ENCODE data around the gene PEX5L. TPM values are rescaled to one million over a fixed set of nuclear protein-coding genes. Genes with fewer than 3 reads are reported as not detected.

The PEX5L gene
- total RNA-seq, 2 donors from 2014 or later = 1.1 to 1.5 TPM

DNA sequence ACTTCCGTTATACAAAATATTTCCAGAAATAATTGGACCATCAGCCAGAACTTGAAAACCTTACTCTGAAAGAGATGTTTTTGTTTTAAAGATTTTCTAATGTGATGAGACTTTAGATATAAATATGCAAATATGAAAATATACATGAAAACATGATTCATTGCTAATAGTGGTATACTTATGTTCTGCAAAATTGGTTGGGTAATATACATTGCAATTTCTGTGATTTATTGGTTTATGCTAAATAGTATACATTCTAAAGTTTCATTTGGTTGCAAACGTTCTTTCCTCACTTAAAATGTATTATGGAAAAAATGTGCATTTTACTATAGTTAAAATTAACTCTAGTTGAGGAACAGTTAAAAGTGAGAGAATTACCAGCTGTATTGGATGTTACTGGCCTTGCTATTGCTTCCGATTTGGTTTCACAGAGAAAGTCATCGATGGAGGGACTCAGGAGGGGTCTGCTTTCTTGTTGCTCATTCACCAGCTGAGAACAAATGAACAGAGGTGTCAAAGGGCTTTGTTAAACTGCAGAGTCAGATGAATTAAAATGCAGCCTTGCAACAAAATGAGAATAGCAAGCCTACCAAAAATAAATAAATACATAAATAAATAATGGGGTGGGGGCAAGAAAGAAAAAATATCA lies 149.3 kb downstream of the PEX5L start:
- Mint-ChIP-seq H3K4me1 (ENCODE audit: low read depth in 2 of 2) (no peaks in the 10 kb centered on the region), H3K27ac (no peak overlapping the region), H3K36me3 (no peaks in the 10 kb centered on the region), H3K9me3 (no peaks in the 10 kb centered on the region), H3K27me3 (peaks cover 0 to 3% of the 10 kb centered on the region in 2 donors), H3K4me3 (no peak overlapping the region)
- DNase-seq (ENCODE audit: low spot score) (no peak), ATAC-seq (no peak)

DNA sequence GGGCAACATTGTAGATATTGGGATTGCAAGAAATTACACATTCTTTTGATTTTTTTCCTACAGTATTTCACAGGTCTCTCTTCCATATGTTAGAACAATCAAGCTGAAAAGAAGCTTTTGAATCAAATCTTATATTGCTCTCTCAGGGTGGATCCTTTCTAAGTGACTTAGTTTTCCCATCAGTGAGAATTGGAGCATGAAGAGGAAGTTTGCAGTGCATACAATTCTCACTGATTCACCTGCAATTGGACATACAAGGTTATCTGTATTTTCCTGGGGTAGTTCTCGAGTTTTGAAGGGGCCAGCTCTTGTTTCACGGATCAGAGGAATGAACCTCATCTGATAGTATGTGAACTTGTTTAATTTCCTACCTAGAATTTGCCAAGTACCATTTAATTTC lies 150.8 kb downstream of the PEX5L start:
- Mint-ChIP-seq H3K9me3 (no peaks in the 10 kb centered on the region), H3K4me1 (ENCODE audit: low read depth in 2 of 2) (no peaks in the 10 kb centered on the region), H3K36me3 (no peaks in the 10 kb centered on the region), H3K27me3 (peaks cover 5% of the 10 kb centered on the region in 2 donors), H3K27ac (no peak overlapping the region), H3K4me3 (no peak overlapping the region)
- no peak for DNase-seq (ENCODE audit: low spot score)
- no peak for ATAC-seq

DNA sequence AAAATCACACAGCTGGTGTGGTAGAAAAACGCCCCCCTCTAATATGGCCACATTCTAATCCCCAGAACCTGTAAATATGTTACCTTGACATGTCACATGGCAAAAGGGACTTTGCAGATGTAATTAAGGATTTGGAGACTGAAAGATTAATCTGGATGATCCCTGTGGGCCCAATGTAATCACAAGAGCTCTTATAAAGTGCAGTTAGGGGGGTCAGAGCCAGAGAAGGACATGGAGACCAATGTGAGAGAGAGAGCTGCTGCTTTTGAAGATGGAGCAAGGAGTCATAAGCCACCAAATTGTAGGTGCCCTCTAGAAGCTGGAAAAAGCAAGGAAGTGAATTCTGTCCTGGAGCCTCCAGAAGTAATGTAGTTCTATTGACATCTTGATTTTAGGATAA lies 152.6 kb downstream of the PEX5L start:
- no peak for ATAC-seq
- no peak overlapping the region for H3K27ac Mint-ChIP-seq
- DNase-seq (ENCODE audit: low spot score) = no peak
- H3K36me3 Mint-ChIP-seq = no peaks in the 10 kb centered on the region
- H3K27me3 Mint-ChIP-seq = peaks cover 5 to 8% of the 10 kb centered on the region in 2 donors
- no peak overlapping the region for H3K4me3 Mint-ChIP-seq
- no peaks in the 10 kb centered on the region for H3K9me3 Mint-ChIP-seq
- no peaks in the 10 kb centered on the region for H3K4me1 Mint-ChIP-seq (ENCODE audit: low read depth in 2 of 2)

DNA sequence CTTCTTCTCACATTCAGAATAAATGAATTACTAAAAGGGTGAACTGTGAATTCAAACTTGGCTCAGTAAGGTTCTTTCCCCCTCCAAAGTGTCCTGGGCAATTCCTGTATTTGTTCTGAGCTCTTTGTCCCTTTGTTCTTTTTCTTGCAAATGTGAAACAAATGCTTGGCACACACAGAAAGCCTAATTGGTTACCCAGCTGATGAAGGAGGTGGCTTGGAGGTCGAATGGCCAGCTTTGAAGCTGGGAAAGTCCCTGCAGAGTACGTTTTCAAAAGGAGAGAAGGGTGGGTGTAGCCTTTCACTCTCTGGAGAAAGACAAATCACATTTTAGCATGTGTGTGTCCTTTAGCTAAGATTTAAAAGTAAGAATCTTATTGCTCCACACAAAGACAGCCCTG lies 154.4 kb downstream of the PEX5L start:
- H3K9me3 Mint-ChIP-seq = no peaks in the 10 kb centered on the region
- H3K36me3 Mint-ChIP-seq = no peaks in the 10 kb centered on the region
- DNase-seq (ENCODE audit: low spot score) = no peak
- no peak overlapping the region for H3K27ac Mint-ChIP-seq
- H3K27me3 Mint-ChIP-seq = peaks cover 13 to 22% of the 10 kb centered on the region in 2 donors
- no peak overlapping the region for H3K4me3 Mint-ChIP-seq
- no peaks in the 10 kb centered on the region for H3K4me1 Mint-ChIP-seq (ENCODE audit: low read depth in 2 of 2)
- ATAC-seq = no peak

- ATAC-seq = no peak
- Mint-ChIP-seq H3K36me3 (no peaks in the 10 kb centered on the region), H3K4me1 (ENCODE audit: low read depth in 2 of 2) (no peaks in the 10 kb centered on the region), H3K9me3 (no peaks in the 10 kb centered on the region), H3K27me3 (peaks cover 13 to 22% of the 10 kb centered on the region in 2 donors), H3K27ac (no peak overlapping the region), H3K4me3 (no peak overlapping the region)
- no peak for DNase-seq (ENCODE audit: low spot score)
Measured at GRCh38 chr3:179881791-179882190, 154.9 kb downstream of the PEX5L start.

DNA sequence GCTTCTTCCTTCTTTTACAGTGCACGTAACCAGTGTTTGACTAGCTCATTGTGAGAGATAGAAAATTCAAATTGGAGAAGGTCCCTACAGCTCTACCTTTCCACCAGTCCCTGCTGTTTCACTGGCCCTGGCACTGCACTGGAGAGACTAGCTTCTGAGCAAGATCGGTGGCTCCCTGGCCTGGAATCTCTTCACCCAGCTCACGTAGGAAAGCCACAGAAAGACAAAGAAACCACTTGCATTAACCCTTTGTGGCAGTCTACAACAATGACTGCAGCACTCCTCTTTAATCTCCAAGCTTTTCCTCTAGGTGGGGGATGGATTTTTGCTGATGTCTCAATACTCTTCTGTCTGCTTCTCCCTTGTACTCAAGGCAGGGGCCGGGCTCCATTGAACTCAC lies 155.9 kb downstream of the PEX5L start:
- no peak for ATAC-seq
- peaks cover 13 to 22% of the 10 kb centered on the region in 2 donors for H3K27me3 Mint-ChIP-seq
- no peaks in the 10 kb centered on the region for H3K36me3 Mint-ChIP-seq

DNA sequence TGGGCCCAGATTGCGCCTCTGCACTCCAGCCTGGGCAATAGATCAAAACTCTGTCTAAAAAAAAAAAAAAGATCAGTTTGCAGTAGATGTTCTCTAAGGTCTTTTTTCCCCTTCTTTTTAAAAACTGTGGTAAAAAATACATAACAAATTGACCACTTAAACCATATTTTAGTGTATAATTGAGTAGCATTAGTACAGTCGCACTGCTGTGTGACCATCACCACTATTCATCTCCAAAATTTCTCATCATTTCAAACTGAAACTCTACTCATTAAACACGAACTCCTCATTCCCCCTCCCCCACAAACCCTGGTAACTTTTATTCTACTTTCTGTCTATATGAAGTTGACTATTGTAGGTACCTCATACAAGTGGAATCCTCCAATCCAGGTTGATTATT lies 160.3 kb downstream of the PEX5L start:
- DNase-seq (ENCODE audit: low spot score) (no peak), ATAC-seq (no peak)
- Mint-ChIP-seq H3K27me3 (peaks cover 15 to 26% of the 10 kb centered on the region in 2 donors), H3K36me3 (no peaks in the 10 kb centered on the region), H3K4me3 (no peak overlapping the region), H3K27ac (no peak overlapping the region), H3K9me3 (no peaks in the 10 kb centered on the region), H3K4me1 (ENCODE audit: low read depth in 2 of 2) (no peaks in the 10 kb centered on the region)

More for the DNA sequence above, 155.9 kb downstream of the PEX5L start:
- H3K9me3 Mint-ChIP-seq = no peaks in the 10 kb centered on the region
- no peak overlapping the region for H3K4me3 Mint-ChIP-seq
- no peak overlapping the region for H3K27ac Mint-ChIP-seq
- no peaks in the 10 kb centered on the region for H3K4me1 Mint-ChIP-seq (ENCODE audit: low read depth in 2 of 2)
- DNase-seq (ENCODE audit: low spot score) = no peak

DNA sequence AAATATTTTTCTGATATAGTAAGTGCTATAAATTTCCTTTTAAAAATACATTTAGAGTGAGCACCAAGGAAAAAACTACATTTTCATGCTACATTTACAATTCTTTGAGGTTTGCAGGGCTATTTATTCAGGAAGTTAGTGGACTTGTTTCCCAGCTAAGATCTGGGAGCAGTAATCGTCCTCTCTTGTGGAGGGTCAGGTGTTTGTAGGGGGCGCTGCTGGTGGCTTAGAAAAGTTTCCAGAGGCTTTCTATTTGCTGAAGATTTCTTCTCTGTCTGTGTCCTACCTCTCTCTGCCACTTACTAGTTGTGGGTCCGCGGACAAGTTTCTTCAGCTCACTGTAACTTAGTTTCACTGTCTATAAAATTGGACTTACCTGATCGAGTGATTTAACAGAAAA lies 163.9 kb downstream of the PEX5L start:
- H3K27me3 Mint-ChIP-seq = peaks cover 3 to 6% of the 10 kb centered on the region in 2 donors
- no peak overlapping the region for H3K27ac Mint-ChIP-seq
- no peaks in the 10 kb centered on the region for H3K4me1 Mint-ChIP-seq (ENCODE audit: low read depth in 2 of 2)
- H3K4me3 Mint-ChIP-seq = no peak overlapping the region
- DNase-seq (ENCODE audit: low spot score) (no peak), ATAC-seq (no peak)
- H3K36me3 Mint-ChIP-seq = no peaks in the 10 kb centered on the region
- no peaks in the 10 kb centered on the region for H3K9me3 Mint-ChIP-seq

GRCh38 chr3:179871782-179872181 lies 165.0 kb downstream of the PEX5L start:
- ATAC-seq (no peak), DNase-seq (ENCODE audit: low spot score) (no peak)
- Mint-ChIP-seq H3K4me1 (ENCODE audit: low read depth in 2 of 2) (no peaks in the 10 kb centered on the region), H3K27ac (no peak overlapping the region), H3K36me3 (no peaks in the 10 kb centered on the region), H3K9me3 (no peaks in the 10 kb centered on the region), H3K4me3 (no peak overlapping the region), H3K27me3 (peaks cover 2 to 5% of the 10 kb centered on the region in 2 donors)

DNA sequence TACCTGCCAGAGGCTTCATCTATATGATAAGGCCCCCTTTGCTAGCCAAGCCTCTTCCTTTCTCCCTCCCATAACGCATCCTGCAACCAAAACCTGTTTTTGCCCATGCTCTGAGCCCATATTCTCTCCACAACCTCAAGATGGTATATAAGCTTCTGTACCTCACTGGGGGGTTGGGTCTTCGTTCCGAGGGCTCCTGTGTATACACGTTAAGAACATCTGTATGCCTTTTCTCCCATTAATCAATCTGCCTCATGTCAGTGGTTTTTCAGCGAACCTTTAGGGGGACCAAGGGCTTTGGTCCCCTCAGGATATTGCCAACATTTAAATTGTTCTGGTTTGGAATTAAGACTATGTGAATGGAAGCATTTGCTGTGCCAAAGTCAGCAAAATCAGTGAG lies 168.0 kb downstream of the PEX5L start:
- no peak overlapping the region for H3K27ac Mint-ChIP-seq
- no peaks in the 10 kb centered on the region for H3K27me3 Mint-ChIP-seq
- ATAC-seq (no peak), DNase-seq (ENCODE audit: low spot score) (no peak)
- H3K4me1 Mint-ChIP-seq (ENCODE audit: low read depth in 2 of 2) = no peaks in the 10 kb centered on the region
- H3K4me3 Mint-ChIP-seq = no peak overlapping the region
- no peaks in the 10 kb centered on the region for H3K36me3 Mint-ChIP-seq
- peaks cover 2% of the 10 kb centered on the region for H3K9me3 Mint-ChIP-seq

GRCh38 chr3:179867961-179868360 lies 168.8 kb downstream of the PEX5L start:
- Mint-ChIP-seq H3K4me1 (ENCODE audit: low read depth in 2 of 2) (no peaks in the 10 kb centered on the region), H3K27ac (no peak overlapping the region), H3K27me3 (peaks cover 0 to 2% of the 10 kb centered on the region in 2 donors), H3K36me3 (no peaks in the 10 kb centered on the region), H3K4me3 (no peak overlapping the region), H3K9me3 (peaks cover 2% of the 10 kb centered on the region)
- ATAC-seq = no peak
- no peak for DNase-seq (ENCODE audit: low spot score)

GRCh38 chr3:179865861-179866505 lies 170.8 kb downstream of the PEX5L start:
- H3K9me3 Mint-ChIP-seq = peaks cover 2% of the 10 kb centered on the region
- no peaks in the 10 kb centered on the region for H3K36me3 Mint-ChIP-seq
- no peak for ATAC-seq
- no peak overlapping the region for H3K27ac Mint-ChIP-seq
- H3K27me3 Mint-ChIP-seq = peaks cover 0 to 5% of the 10 kb centered on the region in 2 donors
- H3K4me3 Mint-ChIP-seq = no peak overlapping the region
- no peaks in the 10 kb centered on the region for H3K4me1 Mint-ChIP-seq (ENCODE audit: low read depth in 2 of 2)
- no peak for DNase-seq (ENCODE audit: low spot score)

DNA sequence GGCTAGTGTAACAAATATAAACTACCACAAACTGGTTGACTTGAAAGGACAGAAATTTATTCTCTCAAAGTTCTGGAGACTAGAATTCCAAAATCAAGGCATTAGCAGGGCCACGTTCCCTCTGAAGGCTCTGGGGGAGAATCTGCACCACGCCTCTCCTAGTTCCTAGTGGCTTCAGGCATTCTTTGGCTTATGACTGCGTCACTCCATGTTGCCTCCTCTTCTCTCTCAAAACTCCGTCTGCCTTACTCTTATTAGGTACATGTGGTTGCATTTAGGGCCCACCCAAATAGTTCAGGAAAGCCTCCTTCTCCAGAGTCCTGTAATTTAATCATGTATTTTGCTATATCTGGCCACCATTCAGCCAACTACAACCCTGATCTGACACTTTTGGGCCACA lies 174.8 kb downstream of the PEX5L start:
- Mint-ChIP-seq H3K27ac (no peak overlapping the region), H3K36me3 (no peaks in the 10 kb centered on the region), H3K9me3 (peaks cover 6% of the 10 kb centered on the region), H3K4me1 (ENCODE audit: low read depth in 2 of 2) (no peaks in the 10 kb centered on the region), H3K4me3 (no peak overlapping the region), H3K27me3 (peaks cover 4 to 12% of the 10 kb centered on the region in 2 donors)
- DNase-seq (ENCODE audit: low spot score) (no peak), ATAC-seq (no peak)

GRCh38 chr3:179861292-179861691 lies 175.4 kb downstream of the PEX5L start:
- Mint-ChIP-seq H3K4me3 (no peak overlapping the region), H3K9me3 (peaks cover 8% of the 10 kb centered on the region), H3K36me3 (no peaks in the 10 kb centered on the region), H3K27me3 (peaks cover 6 to 12% of the 10 kb centered on the region in 2 donors), H3K27ac (no peak overlapping the region), H3K4me1 (ENCODE audit: low read depth in 2 of 2) (no peaks in the 10 kb centered on the region)
- DNase-seq (ENCODE audit: low spot score) (no peak), ATAC-seq (no peak)
